ENCODE data around the gene BPI. TPM values are rescaled to one million over a fixed set of nuclear protein-coding genes. Genes with fewer than 3 reads are reported as not detected.

Gene BPI
- total RNA-seq, 1 experiment from 2014 or later: not detected

DNA sequence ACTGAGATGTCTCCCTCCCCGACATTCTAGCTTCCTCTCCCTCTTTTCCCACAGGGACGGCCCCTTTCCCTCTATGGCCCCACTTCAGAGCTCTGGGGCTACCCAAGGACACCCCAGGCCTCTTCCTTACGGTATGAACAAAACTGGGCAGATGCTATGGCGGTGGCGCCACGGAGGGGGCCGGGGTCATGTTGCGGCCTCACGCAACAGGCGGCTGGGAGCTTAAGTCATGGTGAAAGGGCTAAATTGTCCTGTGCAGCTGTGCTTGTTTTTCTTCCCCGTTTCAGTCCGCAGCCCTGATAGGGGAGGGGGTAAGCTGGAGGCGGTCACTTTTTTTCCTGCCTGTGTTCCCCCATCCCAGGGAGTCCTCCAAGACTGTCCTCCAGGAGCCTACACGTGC is 25.8 kb upstream of the BPI start:
- H3K9me3 ChIP-seq (ENCODE audit: control insufficient read depth, insufficient read depth, low read depth, low read length): no peaks in the 10 kb centered on the region
- no peak overlapping the region for H3K27ac ChIP-seq (ENCODE audit: low read length)
- in situ Hi-C loops (cut with HindIII; ENCODE audit: low pct_unique_long_range_greater_than_20kb, low sequenced_read_pairs): no loop called here
- TF ChIP-seq TCF7L2 (IDR thresholded peaks at IDR 0.05; ENCODE audit: low read depth, low read length) (no peak), POLR2AphosphoS5 (IDR thresholded peaks at IDR 0.05; ENCODE audit: low read depth, low read length) (no peak), SIN3A (IDR thresholded peaks at IDR 0.05; ENCODE audit: borderline replicate concordance, insufficient read depth, low read depth, low read length) (no peak)
- TF ChIP-seq, protein P1, sequence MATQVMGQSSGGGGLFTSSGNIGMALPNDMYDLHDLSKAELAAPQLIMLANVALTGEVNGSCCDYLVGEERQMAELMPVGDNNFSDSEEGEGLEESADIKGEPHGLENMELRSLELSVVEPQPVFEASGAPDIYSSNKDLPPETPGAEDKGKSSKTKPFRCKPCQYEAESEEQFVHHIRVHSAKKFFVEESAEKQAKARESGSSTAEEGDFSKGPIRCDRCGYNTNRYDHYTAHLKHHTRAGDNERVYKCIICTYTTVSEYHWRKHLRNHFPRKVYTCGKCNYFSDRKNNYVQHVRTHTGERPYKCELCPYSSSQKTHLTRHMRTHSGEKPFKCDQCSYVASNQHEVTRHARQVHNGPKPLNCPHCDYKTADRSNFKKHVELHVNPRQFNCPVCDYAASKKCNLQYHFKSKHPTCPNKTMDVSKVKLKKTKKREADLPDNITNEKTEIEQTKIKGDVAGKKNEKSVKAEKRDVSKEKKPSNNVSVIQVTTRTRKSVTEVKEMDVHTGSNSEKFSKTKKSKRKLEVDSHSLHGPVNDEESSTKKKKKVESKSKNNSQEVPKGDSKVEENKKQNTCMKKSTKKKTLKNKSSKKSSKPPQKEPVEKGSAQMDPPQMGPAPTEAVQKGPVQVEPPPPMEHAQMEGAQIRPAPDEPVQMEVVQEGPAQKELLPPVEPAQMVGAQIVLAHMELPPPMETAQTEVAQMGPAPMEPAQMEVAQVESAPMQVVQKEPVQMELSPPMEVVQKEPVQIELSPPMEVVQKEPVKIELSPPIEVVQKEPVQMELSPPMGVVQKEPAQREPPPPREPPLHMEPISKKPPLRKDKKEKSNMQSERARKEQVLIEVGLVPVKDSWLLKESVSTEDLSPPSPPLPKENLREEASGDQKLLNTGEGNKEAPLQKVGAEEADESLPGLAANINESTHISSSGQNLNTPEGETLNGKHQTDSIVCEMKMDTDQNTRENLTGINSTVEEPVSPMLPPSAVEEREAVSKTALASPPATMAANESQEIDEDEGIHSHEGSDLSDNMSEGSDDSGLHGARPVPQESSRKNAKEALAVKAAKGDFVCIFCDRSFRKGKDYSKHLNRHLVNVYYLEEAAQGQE (IDR thresholded peaks at IDR 0.05; ENCODE audit: insufficient read depth in 1 of 2, low read depth in 2 of 2, low read length in 1 of 2): no peak
- TF ChIP-seq, protein P2, sequence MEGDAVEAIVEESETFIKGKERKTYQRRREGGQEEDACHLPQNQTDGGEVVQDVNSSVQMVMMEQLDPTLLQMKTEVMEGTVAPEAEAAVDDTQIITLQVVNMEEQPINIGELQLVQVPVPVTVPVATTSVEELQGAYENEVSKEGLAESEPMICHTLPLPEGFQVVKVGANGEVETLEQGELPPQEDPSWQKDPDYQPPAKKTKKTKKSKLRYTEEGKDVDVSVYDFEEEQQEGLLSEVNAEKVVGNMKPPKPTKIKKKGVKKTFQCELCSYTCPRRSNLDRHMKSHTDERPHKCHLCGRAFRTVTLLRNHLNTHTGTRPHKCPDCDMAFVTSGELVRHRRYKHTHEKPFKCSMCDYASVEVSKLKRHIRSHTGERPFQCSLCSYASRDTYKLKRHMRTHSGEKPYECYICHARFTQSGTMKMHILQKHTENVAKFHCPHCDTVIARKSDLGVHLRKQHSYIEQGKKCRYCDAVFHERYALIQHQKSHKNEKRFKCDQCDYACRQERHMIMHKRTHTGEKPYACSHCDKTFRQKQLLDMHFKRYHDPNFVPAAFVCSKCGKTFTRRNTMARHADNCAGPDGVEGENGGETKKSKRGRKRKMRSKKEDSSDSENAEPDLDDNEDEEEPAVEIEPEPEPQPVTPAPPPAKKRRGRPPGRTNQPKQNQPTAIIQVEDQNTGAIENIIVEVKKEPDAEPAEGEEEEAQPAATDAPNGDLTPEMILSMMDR (IDR thresholded peaks at IDR 0.05): no peak
- no peak for ATAC-seq
- H3K36me3 ChIP-seq (ENCODE audit: control insufficient read depth, insufficient read depth, low read length): no peaks in the 10 kb centered on the region
- H3K4me3 ChIP-seq (ENCODE audit: low read depth in 2 of 2, low read length in 2 of 2): no peak overlapping the region
- intact Hi-C loops (cut with micrococcal nuclease; ENCODE audit: unreplicated experiment): no loop called here
- H3K27me3 ChIP-seq (ENCODE audit: control insufficient read depth, insufficient read depth, low read length): no peaks in the 10 kb centered on the region
- BruUV-seq (replicated peaks): no TSS peak
- ChIA-PET CTCF (interaction anchor here (0.8 kb wide), 1 partner anchor 44 kb away, joined by 3 read pairs; no protein-coding TSS in a partner anchor), POLR2A (no interaction called here)
- no peaks in the 10 kb centered on the region for H3K4me1 ChIP-seq (ENCODE audit: control insufficient read depth, insufficient read depth, low read length)
- DNase-seq (ENCODE audit: low read depth, low spot score): no peak

DNA sequence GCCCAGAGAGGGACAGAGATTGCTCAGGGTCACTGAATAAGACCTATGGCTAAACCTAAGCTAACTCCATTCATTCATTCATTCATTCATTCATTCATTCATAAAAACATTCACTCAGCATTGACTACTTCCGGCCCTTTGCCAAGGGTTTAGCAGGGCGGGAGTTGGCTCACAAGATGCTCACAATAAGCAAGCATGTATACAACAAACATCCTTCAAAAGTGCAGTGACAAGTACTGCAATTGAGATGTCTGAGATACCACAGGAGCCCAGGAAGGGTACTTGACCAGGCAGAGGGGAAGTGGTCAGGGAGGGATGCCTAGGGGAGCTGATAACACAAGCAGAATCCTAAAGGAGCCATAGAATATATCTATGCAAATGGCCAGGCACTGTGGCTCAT is 25.2 kb upstream of the BPI start:
- H3K27ac ChIP-seq (ENCODE audit: low read length): no peak overlapping the region
- in situ Hi-C loops (cut with HindIII; ENCODE audit: low pct_unique_long_range_greater_than_20kb, low sequenced_read_pairs): no loop called here

More for the DNA sequence above, 25.2 kb upstream of the BPI start:
- intact Hi-C loops (cut with micrococcal nuclease; ENCODE audit: unreplicated experiment): no loop called here
- Histone ChIP-seq H3K36me3 (ENCODE audit: control insufficient read depth, insufficient read depth, low read length) (no peaks in the 10 kb centered on the region), H3K4me1 (ENCODE audit: control insufficient read depth, insufficient read depth, low read length) (no peaks in the 10 kb centered on the region), H3K4me3 (ENCODE audit: low read depth in 2 of 2, low read length in 2 of 2) (no peak overlapping the region), H3K27me3 (ENCODE audit: control insufficient read depth, insufficient read depth, low read length) (no peaks in the 10 kb centered on the region), H3K9me3 (ENCODE audit: control insufficient read depth, insufficient read depth, low read depth, low read length) (no peaks in the 10 kb centered on the region)
- ChIA-PET POLR2A (no interaction called here), CTCF (no interaction called here)
- no peak for ATAC-seq
- no TSS peak for BruUV-seq (replicated peaks)
- no peak for DNase-seq (ENCODE audit: low read depth, low spot score)
- TF ChIP-seq, protein P2 (IDR thresholded peaks at IDR 0.05): no peak
- no peak for TF ChIP-seq TCF7L2 (IDR thresholded peaks at IDR 0.05; ENCODE audit: low read depth, low read length)
- TF ChIP-seq, protein P1 (IDR thresholded peaks at IDR 0.05; ENCODE audit: insufficient read depth in 1 of 2, low read depth in 2 of 2, low read length in 1 of 2): no peak
- TF ChIP-seq SIN3A (IDR thresholded peaks at IDR 0.05; ENCODE audit: borderline replicate concordance, insufficient read depth, low read depth, low read length): no peak
- TF ChIP-seq POLR2AphosphoS5 (IDR thresholded peaks at IDR 0.05; ENCODE audit: low read depth, low read length): no peak

Measured in Panc1 (cell line).